DND-41 (cell line): ENCODE results near the gene QRICH1.

ENCODE experiments used
- CTCF ChIP-seq: IDR thresholded peaks from 2 replicates; pipeline ENCODE4 v1.5.1; 2012; ENCODE audit warnings: borderline replicate concordance, low read length, moderate library complexity, mild to moderate bottlenecking; ENCODE audit not compliant: poor library complexity, severe bottlenecking; ENCODE audit errors: extremely low read depth
- EZH2 ChIP-seq: IDR thresholded peaks from 3 replicates; pipeline ENCODE4 v1.6.1; 2012; ENCODE audit warnings: borderline replicate concordance, low read depth, mild to moderate bottlenecking, moderate library complexity, low read length, inconsistent platforms; ENCODE audit not compliant: severe bottlenecking

GRCh38 chr3:49133226-49133951 is 39.5 kb upstream of the QRICH1 start:
- TF ChIP-seq EZH2 (no peak), CTCF (no peak)
